GM21529 (cell line): ENCODE results near the gene MGMT.
A peak's percentile ranks its signal among the peaks of the same experiment; 100 is the strongest.

Experiments used
- ATAC-seq: cut with Tn5 transposase; IDR thresholded peaks from one replicate; pipeline ENCODE4 v1.9.1; 2021; ENCODE audit not compliant: unreplicated experiment

MGMT gene

DNA sequence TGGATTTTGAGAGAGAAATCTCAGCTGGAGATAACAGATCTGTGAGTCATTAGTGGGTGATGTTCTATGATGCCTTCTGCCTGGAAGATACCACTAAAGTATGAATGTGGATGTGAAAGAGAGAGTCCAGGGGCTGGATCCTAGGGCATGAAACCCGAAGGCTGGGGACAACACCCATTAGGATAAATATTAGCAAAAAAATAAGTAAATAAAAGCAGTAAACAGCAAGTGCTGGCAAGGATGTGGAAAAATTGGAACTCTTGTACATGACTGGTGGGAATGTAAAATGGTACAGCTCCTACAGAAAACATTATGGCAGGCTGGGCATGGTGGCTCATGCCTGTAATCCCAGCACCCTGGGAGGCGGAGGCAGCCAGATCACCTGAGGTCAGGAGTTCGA is 16.6 kb upstream of the MGMT start:
- ATAC-seq: no peak

DNA sequence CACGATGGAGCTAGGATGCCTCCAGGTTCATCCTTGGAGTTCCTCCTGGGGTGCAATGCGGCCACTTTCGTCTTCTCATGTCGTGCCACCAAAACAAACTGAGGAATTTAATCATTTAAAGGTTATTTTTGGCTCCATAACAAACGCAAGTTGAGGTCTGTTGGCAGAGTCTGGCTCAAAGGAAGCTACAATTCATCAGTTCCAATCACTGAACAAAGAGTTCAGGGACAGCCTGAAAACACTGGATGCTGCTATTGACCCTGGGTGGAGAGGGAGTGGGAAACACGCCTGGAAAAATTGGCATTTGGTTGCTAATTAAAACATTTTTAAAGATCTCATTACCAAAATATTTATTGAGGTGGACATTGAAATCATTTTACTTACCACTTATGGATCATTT is 11.4 kb upstream of the MGMT start:
- ATAC-seq: no peak

DNA sequence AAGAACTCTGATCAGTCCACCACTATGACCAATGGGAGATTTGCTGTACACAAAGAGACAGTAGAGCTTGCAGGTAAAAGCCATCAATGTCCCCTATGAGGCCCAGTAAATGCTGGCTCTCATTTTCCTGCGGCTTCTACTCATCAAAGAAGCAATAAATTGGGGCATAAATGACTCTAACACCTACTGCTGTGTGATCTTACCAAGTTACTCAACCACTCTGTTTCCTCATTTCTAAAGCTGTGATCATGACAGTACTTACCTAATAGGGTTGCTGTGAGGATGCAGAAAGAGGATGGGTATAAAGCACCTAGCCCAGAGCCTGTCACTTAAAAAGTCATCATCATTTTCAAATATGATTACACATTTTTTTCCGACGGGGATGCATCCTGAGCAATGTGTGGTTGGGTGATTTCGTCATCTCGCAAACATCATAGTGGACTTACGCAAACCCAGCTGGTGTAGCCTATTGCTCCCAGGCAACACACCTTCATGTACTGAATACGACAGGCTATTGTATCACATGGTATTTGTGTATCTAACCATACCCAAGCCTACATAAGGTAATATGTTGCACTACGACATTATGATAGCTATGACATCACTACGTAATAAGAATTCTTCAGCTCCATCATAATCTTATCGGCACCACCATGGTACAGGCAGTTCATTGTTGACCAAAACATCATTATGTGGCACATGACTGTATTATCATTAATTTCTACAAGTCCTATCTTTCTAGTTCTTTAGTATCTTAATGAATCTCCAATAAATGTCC is 7.1 kb upstream of the MGMT start:
- no peak for ATAC-seq

DNA sequence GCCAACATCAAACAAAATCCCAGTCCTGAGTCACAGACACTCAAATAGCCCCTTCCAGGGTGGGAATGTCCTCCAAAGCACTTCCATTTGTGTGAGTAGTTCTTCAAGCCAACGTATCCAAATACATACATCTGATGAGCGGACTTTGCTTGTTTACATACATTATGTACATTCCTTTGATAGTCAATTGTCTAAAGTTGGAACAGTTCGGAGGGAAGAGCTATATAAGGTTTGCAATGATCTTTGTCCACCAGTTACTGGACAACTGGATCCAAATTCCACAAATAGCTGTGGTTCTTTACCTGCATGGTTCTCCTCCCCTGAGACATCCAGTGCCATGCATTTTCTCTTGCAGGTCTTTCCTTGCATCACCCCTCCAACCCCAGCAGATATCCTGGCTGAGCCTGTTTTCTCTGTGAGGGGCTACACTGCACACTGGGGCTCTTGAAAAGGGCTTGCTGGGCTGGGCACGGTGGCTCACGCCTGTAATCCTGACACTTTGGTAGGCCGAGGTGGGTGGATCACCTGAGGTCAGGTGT is 4.7 kb upstream of the MGMT start:
- ATAC-seq: no peak

DNA sequence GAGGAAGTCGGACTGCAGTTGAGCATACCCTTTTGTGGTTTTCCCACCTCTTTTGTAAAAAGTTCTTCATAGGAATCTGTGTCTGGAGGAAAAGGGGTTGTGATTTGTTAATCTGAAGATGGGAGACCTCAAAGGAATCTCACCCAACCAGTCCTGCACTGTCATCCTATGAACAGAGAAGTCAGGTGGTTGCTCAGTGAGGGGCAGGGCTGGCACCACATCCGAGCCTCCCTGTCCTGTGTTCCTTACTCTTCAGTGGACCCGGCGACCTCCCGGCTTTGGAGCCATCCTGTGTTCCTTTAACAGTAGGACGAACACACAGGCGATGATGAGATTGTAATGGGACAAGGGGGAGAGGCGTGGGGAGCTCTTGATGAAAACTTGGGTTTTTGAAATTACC is 2.8 kb upstream of the MGMT start:
- no peak for ATAC-seq

DNA sequence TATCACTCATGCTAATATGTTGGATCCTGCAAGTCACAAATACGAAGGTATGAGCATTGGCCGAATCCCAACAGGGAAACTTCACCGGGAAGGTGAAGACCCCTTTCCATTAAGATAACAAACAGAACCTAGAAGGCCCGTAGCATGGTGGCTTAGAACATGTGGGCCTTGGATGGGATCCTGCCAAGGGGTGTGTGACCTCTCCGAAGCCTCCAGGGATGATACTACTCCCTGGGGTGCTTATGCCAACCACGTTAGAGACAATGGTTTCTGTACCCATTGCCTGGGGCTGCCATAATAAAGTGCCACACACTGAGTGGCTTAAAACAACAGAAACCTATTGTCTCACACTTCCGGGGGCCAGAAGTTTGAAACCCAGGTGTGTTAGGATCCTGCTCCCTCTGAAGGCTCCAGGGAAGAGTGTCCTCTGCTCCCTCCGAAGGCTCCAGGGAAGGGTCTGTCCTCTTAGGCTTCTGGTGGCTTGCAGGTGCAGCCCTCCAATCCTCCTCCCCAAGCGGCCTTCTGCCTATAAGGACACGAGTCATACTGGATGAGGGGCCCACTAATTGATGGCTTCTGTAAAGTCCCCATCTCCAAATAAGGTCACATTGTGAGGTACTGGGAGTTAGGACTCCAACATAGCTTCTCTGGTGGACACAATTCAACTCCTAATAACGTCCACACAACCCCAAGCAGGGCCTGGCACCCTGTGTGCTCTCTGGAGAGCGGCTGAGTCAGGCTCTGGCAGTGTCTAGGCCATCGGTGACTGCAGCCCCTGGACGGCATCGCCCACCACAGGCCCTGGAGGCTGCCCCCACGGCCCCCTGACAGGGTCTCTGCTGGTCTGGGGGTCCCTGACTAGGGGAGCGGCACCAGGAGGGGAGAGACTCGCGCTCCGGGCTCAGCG is 992 bp upstream of the MGMT start:
- ATAC-seq: no peak

DNA sequence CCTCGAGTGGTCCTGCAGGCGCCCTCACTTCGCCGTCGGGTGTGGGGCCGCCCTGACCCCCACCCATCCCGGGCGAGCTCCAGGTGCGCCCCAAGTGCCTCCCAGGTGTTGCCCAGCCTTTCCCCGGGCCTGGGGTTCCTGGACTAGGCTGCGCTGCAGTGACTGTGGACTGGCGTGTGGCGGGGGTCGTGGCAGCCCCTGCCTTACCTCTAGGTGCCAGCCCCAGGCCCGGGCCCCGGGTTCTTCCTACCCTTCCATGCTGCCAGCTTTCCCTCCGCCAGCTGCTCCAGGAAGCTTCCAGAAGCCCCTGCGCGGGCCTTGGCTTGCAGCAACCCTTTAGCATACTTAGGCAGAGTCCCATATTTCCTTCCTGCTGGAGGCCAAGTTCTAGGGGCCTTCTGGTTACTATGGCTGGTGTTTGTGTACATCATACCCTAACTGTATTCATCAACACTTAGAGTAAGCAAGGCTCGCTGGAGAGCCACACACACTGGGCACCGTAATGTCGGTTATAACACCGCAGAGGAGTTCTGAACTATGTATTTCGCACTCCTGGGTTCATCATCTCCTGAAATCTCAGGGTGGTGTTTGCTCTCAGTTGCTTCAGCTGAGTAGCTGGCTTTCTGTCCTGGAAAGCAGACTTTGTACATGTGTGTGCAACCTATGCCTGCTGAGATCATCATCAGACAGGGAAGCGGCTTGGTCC is 471 bp downstream of the MGMT start:
- peak; percentile 19 for ATAC-seq

DNA sequence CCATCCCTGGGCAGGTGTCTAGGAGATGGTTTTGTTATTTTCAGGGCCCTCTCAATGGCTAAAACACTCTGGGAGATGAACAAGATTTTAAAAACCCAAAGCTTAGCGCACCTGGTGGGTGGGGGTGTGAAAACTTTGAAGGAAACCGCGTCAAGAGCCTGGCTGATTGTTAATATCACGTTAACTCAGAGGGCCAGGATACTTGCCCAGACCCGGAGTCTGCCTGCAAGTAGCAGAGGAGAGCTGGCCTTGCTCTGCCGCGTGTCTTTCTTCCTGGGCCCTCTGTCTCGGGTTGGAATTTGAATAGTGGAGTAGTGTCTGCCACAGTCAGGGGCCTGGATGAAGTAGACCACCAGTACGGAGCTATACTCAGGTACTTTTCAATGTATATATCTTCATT is 1.1 kb downstream of the MGMT start:
- ATAC-seq: no peak

DNA sequence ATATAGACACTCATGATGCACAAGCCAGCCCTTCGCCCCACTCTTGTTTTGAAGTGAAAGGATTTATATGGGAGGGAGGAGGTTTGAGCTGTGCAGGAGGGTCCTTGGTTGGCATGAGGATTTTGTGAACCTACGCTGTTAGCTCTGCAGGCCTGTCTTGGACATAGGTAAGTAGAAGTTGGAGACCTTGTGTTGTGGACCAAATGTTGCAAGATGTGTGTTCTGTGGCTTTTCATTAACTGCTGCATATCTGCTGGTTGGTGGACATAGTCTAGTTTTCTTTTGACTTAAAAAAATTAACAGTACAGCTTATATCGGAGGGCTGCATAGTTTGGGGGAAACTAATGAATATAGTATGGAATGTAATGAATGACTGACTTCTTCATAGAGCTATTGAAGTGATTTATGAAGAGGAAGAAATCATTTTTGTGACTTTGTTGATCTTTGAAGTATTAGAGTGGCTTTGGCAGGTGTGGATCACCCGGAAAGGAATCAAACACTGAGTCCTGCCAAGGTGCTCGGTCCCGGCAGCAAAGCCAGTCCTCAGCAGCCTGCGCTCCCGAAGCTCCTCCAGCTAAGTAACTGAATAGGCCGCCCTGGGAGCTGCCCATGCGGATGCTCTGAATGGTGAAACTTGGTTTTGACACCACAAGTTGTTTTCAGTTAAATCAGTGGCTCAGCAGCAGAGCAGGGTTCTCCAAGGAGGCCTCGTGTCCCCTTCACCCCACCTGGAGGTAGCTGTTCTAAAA is 3.2 kb downstream of the MGMT start:
- ATAC-seq: no peak

GRCh38 chr10:129471447-129472175 is 4.6 kb downstream of the MGMT start:
- no peak for ATAC-seq

GRCh38 chr10:129472696-129473555 is 5.9 kb downstream of the MGMT start:
- ATAC-seq: peak; percentile 74

DNA sequence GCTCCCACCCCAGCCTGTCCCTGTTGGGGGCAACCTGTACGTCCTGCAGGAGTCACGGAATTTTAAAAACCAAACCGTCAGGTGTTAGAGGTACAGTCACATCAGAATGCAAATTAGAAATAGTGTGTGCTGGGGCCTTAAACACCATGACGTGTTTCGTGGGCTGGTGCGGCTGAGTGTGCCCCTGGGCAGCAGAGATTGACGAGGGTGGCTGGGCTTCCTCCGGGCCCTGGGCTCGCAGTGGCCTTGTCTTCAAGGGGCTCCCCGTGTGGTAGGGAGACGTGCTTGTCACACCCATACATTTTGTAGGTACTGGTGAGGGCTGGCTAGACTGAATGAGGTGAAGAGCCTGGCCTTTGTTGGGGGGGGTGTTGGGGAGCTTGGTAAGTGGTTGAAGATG is 7.6 kb downstream of the MGMT start:
- no peak for ATAC-seq

GRCh38 chr10:129476431-129476830 is 9.4 kb downstream of the MGMT start:
- ATAC-seq: no peak

DNA sequence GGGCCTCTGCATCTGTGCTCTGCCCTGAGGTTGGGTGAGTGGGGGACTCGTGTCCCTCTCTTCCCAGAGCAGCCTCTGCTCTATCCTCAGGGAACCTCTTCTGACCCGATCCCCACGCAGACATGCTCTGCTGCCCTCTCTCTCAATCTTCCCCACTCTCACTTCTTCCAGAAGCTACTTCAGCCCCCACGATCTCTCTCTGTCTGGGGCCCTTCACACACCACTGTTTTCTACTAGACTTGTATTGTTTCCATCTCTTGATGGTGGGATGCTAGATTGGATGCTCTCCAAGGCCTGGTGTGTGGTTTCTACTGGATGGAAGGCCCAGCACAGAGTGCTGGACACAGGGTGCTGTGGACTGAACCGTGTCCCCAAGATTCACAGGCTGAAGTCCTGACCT is 10.0 kb downstream of the MGMT start:
- ATAC-seq: no peak

DNA sequence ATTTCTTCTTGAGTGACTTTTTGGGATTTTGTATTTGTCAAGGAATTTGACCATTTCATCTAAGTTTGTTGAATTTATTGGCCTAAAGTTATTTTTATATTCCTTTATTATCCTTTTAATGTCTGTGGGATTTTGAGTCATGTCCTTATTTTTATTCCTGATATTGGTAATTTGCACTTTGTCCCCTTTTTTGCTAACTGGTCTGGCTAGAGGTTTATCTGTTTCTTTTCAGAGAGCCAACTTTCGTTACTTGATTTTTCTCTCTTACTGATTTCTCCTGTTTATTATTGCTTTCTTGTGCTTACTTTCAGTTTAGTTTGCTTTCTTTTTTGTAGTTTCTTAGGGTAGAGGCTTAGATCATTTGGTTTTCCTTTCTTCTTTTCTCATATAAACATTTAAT is 14.6 kb downstream of the MGMT start:
- ATAC-seq: no peak

DNA sequence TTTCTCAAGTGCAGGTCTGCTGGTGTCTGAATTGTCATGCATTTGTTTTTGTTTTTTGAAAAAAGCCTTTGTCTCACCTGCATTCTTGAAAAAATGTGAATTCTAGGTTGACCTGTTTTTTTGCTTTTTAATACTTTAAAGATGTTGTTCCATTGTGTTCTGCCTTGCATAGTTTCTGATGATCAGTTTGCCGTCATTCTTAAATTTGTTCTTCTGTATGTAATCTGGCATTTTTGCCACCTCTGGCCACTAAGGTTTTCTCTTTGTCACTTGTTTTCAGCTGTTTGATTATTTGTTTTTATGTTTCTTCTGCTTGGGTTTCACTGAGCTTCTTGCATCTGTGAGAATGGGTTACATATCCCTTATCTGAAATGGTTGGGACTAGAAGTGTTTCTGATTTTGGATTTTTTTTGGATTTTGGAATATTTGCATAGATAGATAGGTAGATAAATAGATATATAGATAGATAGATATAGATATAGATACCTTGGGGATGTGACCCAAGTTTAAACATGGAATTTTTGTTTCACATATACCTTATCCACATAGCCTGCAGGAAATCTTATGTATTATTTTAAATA is 16.5 kb downstream of the MGMT start:
- ATAC-seq: no peak

- ATAC-seq: no peak
Measured at GRCh38 chr10:129486805-129487204, 19.8 kb downstream of the MGMT start.

- no peak for ATAC-seq
Measured at GRCh38 chr10:129491123-129491734, 24.2 kb downstream of the MGMT start.
